GM12872 (cell line): ENCODE data around the gene GHR.

Experiments
- CTCF ChIP-seq: IDR thresholded peaks from 3 replicates; pipeline ENCODE4 v1.5.1; 2011; ENCODE audit warnings: low read depth, mild to moderate bottlenecking, low read length, moderate library complexity; ENCODE audit not compliant: insufficient read depth

Gene GHR

GRCh38 chr5:42526179-42526578, 102.9 kb downstream of the GHR start:
- TF ChIP-seq CTCF: no peak

GRCh38 chr5:42531611-42532010, 108.4 kb downstream of the GHR start:
- TF ChIP-seq CTCF: no peak

GRCh38 chr5:42542106-42542505, 118.9 kb downstream of the GHR start:
- no peak for TF ChIP-seq CTCF

- no peak for TF ChIP-seq CTCF
Observed at GRCh38 chr5:42543774-42544173, 120.5 kb downstream of the GHR start.

- no peak for TF ChIP-seq CTCF
Observed at GRCh38 chr5:42545038-42545437, 121.8 kb downstream of the GHR start.

- no peak for TF ChIP-seq CTCF
Observed at GRCh38 chr5:42547141-42547540, 123.9 kb downstream of the GHR start.

GRCh38 chr5:42547894-42548293, 124.7 kb downstream of the GHR start:
- TF ChIP-seq CTCF: no peak

- no peak for TF ChIP-seq CTCF
Observed at GRCh38 chr5:42552597-42552996, 129.4 kb downstream of the GHR start.
